ENCODE data around the gene FITM1. TPM values are rescaled to one million over a fixed set of nuclear protein-coding genes. Genes with fewer than 3 reads are reported as not detected.

FITM1 gene
- total RNA-seq, 1 experiment from 2014 or later: 0.55 TPM

GRCh38 chr14:24132061-24132685 is 1.7 kb downstream of the FITM1 start:
- H3K4me3 ChIP-seq (ENCODE audit: low read length): no peak overlapping the region
- intact Hi-C loops (cut with micrococcal nuclease): no loop called here
- TF ChIP-seq EZH2 (IDR thresholded peaks at IDR 0.05; ENCODE audit: low read length, unreplicated experiment): no peak
- no peak for TF ChIP-seq EZH2phosphoT487 (IDR thresholded peaks at IDR 0.05; ENCODE audit: borderline replicate concordance, low read length)
- no peak for TF ChIP-seq CTCF (conservative IDR thresholded peaks at IDR 0.05; ENCODE audit: low read depth, low read length)
- no peaks in the 10 kb centered on the region for H3K9me3 ChIP-seq (ENCODE audit: low read length)
- H3K9ac ChIP-seq (ENCODE audit: low read length): no peak overlapping the region
- BruUV-seq (replicated peaks): no TSS peak
- H3K9me2 ChIP-seq (replicated peaks; ENCODE audit: low read length): no peaks in the 10 kb centered on the region
- no peaks in the 10 kb centered on the region for H3K36me3 ChIP-seq (ENCODE audit: low read depth, low read length)
- no peaks in the 10 kb centered on the region for H3F3A ChIP-seq (ENCODE audit: low read length, unreplicated experiment)
- CTCF ChIA-PET: no interaction called here
- ATAC-seq (no peak), DNase-seq (no peak)
- POLR2A ChIA-PET (ENCODE audit: unreplicated experiment): no interaction called here
- H3K27me3 ChIP-seq (ENCODE audit: low read length): no peaks in the 10 kb centered on the region
- peaks cover 13% of the 10 kb centered on the region for H3K4me1 ChIP-seq (ENCODE audit: insufficient read depth, low read length)
- H3K79me2 ChIP-seq (ENCODE audit: low read length): peaks cover 6% of the 10 kb centered on the region; the same call in 1 of the 2 replicates
- H3K4me2 ChIP-seq (ENCODE audit: low read length): no peak overlapping the region
- no peaks in the 10 kb centered on the region for H4K20me1 ChIP-seq (ENCODE audit: low read length)
- H3K27ac ChIP-seq (ENCODE audit: low read length): no peak overlapping the region
- no peak overlapping the region for H2AFZ ChIP-seq (ENCODE audit: low read length)

GRCh38 chr14:24132976-24133375 is 2.5 kb downstream of the FITM1 start:
- peaks cover 3% of the 10 kb centered on the region; the same call in 1 of the 2 replicates for H3K36me3 ChIP-seq (ENCODE audit: low read depth, low read length)
- peaks cover 14% of the 10 kb centered on the region for H3K4me1 ChIP-seq (ENCODE audit: insufficient read depth, low read length)
- no peaks in the 10 kb centered on the region for H4K20me1 ChIP-seq (ENCODE audit: low read length)
- ChIA-PET POLR2A (ENCODE audit: unreplicated experiment) (no interaction called here), CTCF (no interaction called here)
- no peaks in the 10 kb centered on the region for H3K9me2 ChIP-seq (replicated peaks; ENCODE audit: low read length)
- no peak overlapping the region for H2AFZ ChIP-seq (ENCODE audit: low read length)
- no peaks in the 10 kb centered on the region for H3K27me3 ChIP-seq (ENCODE audit: low read length)
- no peak for TF ChIP-seq EZH2phosphoT487 (IDR thresholded peaks at IDR 0.05; ENCODE audit: borderline replicate concordance, low read length)
- TF ChIP-seq CTCF (conservative IDR thresholded peaks at IDR 0.05; ENCODE audit: low read depth, low read length): no peak
- H3K9ac ChIP-seq (ENCODE audit: low read length): no peak overlapping the region
- no peak for DNase-seq
- H3K4me3 ChIP-seq (ENCODE audit: low read length): no peak overlapping the region
- no peak overlapping the region for H3K27ac ChIP-seq (ENCODE audit: low read length)
- no TSS peak for BruUV-seq (replicated peaks)
- H3F3A ChIP-seq (ENCODE audit: low read length, unreplicated experiment): no peaks in the 10 kb centered on the region
- intact Hi-C loops (cut with micrococcal nuclease): no loop called here
- no peaks in the 10 kb centered on the region for H3K9me3 ChIP-seq (ENCODE audit: low read length)
- H3K4me2 ChIP-seq (ENCODE audit: low read length): no peak overlapping the region
- H3K79me2 ChIP-seq (ENCODE audit: low read length): peaks cover 6% of the 10 kb centered on the region; the same call in 1 of the 2 replicates
- no peak for ATAC-seq

GRCh38 chr14:24133735-24134134 is 3.3 kb downstream of the FITM1 start:
- no peak for DNase-seq
- Histone ChIP-seq H3K9ac (ENCODE audit: low read length) (no peak overlapping the region), H3K79me2 (ENCODE audit: low read length) (peaks cover 13% of the 10 kb centered on the region), H2AFZ (ENCODE audit: low read length) (no peak overlapping the region), H3K9me3 (ENCODE audit: low read length) (no peaks in the 10 kb centered on the region), H3K9me2 (replicated peaks; ENCODE audit: low read length) (no peaks in the 10 kb centered on the region), H3K4me2 (ENCODE audit: low read length) (no peak overlapping the region), H3F3A (ENCODE audit: low read length, unreplicated experiment) (no peaks in the 10 kb centered on the region), H3K36me3 (ENCODE audit: low read depth, low read length) (peaks cover 11% of the 10 kb centered on the region; the same call in 1 of the 2 replicates), H3K4me3 (ENCODE audit: low read length) (no peak overlapping the region), H3K4me1 (ENCODE audit: insufficient read depth, low read length) (peaks cover 14% of the 10 kb centered on the region), H4K20me1 (ENCODE audit: low read length) (no peaks in the 10 kb centered on the region), H3K27ac (ENCODE audit: low read length) (no peak overlapping the region), H3K27me3 (ENCODE audit: low read length) (no peaks in the 10 kb centered on the region)
- no peak for ATAC-seq
- ChIA-PET POLR2A (ENCODE audit: unreplicated experiment) (no interaction called here), CTCF (interaction anchor here (0.7 to 1.0 kb wide), 2 partner anchors 32 to 75 kb away, joined by 3 to 6 read pairs; no protein-coding TSS in a partner anchor)
- intact Hi-C loops (cut with micrococcal nuclease): no loop called here
- TF ChIP-seq CTCF (conservative IDR thresholded peaks at IDR 0.05; ENCODE audit: low read depth, low read length) (no peak), EZH2phosphoT487 (IDR thresholded peaks at IDR 0.05; ENCODE audit: borderline replicate concordance, low read length) (no peak), EZH2 (IDR thresholded peaks at IDR 0.05; ENCODE audit: low read length, unreplicated experiment) (no peak)
- no TSS peak for BruUV-seq (replicated peaks)

All from PC-3 (cell line).